Sigmoid colon (tissue), 4 donors: ENCODE measurements around the gene CTIF.

ENCODE experiments used
- POLR2A ChIP-seq, 2 donors: fragments of 450-650 bp; IDR thresholded peaks; one replicate each; pipeline ENCODE4 v1.6.1; 2016; ENCODE audit warnings: antibody characterized with exemption in 2 of 2, mild to moderate bottlenecking in 2 of 2, moderate library complexity in 2 of 2
- POLR2AphosphoS5 ChIP-seq, 4 donors: sonication (generic); formaldehyde crosslinking; IDR thresholded peaks; one replicate each; pipeline ENCODE4 v1.6.1; 2017; ENCODE audit warnings: antibody characterized with exemption in 4 of 4
- TF ChIP-seq, protein P1 (sequence below), 4 experiments: fragments of 450-650 bp in 3 of 4; fragments of 200-600 bp in 1 of 4; IDR thresholded peaks; one replicate each; pipeline ENCODE4 v1.5.1; 2016 to 2019; ENCODE audit warnings: antibody characterized with exemption in 4 of 4, mild to moderate bottlenecking in 3 of 4, moderate library complexity in 2 of 4

DNA sequence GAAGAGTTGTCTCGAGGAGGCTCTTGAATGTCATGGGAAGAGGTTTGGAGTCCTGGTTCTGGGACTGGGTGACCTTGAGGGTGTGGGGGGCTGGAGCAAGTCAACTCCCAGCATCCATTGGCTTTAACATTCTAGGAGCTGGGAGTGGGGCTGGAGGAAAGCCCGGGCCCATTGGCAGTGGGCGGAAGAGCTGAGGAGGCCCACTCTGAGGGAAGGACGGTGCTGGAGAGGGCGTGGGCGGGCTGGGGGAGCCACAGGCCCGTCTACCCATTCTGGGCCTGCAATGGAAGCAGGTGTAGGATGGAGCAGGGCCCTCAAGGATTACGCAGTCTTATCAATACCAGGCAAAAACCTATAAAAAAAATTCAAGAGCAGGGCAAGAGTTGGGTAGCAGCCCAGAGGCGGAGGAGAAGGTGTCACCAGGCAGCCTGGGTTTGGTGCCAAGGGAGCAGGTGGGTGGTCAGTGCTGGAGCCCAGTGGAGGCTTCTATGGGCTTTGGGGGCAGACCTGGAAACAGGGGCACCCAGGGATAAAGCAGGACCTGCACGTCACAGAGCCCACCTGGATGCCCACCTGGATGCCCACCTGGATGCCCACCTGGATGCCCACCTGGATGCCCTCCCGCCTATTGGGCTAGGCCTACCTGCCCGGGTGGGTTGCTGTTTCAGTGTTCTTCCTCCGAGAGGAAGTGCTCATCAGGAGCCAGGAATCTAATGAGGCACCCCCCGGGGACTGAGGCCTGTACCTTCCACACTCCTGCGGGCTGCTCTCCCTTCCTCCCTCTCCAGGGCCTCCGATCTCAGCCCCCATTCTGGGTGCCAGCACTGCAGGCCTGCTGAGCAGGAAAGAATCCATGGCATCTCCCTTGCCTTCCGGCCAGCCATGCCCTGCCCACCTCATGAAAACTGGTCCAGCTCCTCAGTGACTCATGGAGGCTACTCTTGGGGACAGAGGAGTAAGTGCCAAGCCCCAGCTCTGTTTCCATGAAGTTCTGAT, 71.3 kb downstream of the CTIF start:
- no peak for TF ChIP-seq POLR2A (IDR thresholded peaks at IDR 0.05)
- TF ChIP-seq, protein P1, sequence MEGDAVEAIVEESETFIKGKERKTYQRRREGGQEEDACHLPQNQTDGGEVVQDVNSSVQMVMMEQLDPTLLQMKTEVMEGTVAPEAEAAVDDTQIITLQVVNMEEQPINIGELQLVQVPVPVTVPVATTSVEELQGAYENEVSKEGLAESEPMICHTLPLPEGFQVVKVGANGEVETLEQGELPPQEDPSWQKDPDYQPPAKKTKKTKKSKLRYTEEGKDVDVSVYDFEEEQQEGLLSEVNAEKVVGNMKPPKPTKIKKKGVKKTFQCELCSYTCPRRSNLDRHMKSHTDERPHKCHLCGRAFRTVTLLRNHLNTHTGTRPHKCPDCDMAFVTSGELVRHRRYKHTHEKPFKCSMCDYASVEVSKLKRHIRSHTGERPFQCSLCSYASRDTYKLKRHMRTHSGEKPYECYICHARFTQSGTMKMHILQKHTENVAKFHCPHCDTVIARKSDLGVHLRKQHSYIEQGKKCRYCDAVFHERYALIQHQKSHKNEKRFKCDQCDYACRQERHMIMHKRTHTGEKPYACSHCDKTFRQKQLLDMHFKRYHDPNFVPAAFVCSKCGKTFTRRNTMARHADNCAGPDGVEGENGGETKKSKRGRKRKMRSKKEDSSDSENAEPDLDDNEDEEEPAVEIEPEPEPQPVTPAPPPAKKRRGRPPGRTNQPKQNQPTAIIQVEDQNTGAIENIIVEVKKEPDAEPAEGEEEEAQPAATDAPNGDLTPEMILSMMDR (IDR thresholded peaks at IDR 0.05), result no peak
- TF ChIP-seq POLR2AphosphoS5 (IDR thresholded peaks at IDR 0.05), result no peak
